ENCODE results near the gene TXNRD2. TPM values are rescaled to one million over a fixed set of nuclear protein-coding genes. Genes with fewer than 3 reads are reported as not detected.
"Not testable (repeated sequence)": the region's sequence is repeated elsewhere in the genome, so short reads cannot be mapped to it uniquely, and the experiment has no call there.

Gene TXNRD2
- total RNA-seq, 1 experiment from 2014 or later: 31.9 TPM

DNA sequence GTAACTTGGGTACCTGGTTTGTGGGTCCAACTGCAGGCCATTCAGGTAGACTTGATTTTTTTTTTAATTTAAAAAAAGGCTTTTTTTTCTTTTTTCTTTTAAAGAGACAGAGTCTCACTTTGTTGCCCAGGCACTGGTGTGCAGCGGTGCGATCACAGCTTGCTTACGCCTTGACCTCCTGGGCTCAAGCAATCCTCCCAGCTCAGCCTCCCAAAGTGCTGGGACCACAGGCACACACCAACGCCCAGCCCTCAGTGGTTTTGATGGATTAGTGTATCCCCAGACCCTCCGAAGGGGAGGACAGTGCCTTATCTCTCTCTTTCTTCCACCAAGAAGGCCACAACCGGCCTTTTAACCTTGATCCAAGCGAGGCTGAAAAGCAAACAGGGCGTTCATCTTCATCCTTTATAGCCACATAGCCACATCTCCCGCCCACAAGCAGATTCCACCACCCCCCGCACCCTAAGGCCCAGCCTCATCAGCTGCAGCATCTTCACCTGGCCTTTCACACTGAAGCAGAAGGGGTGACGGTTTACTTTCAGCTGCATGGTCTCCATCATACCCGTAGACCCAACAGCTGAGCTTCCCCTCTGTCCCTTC, 17.6 kb downstream of the TXNRD2 start:
- no peak for DNase-seq (ENCODE audit: low read depth)

GRCh38 chr22:19921544-19922081, 20.0 kb downstream of the TXNRD2 start:
- DNase-seq (ENCODE audit: low read depth): no peak

- DNase-seq (ENCODE audit: low read depth): no peak
Observed at GRCh38 chr22:19919701-19920363, 21.8 kb downstream of the TXNRD2 start.

GRCh38 chr22:19918332-19919106, 23.1 kb downstream of the TXNRD2 start:
- no peak for DNase-seq (ENCODE audit: low read depth)

DNA sequence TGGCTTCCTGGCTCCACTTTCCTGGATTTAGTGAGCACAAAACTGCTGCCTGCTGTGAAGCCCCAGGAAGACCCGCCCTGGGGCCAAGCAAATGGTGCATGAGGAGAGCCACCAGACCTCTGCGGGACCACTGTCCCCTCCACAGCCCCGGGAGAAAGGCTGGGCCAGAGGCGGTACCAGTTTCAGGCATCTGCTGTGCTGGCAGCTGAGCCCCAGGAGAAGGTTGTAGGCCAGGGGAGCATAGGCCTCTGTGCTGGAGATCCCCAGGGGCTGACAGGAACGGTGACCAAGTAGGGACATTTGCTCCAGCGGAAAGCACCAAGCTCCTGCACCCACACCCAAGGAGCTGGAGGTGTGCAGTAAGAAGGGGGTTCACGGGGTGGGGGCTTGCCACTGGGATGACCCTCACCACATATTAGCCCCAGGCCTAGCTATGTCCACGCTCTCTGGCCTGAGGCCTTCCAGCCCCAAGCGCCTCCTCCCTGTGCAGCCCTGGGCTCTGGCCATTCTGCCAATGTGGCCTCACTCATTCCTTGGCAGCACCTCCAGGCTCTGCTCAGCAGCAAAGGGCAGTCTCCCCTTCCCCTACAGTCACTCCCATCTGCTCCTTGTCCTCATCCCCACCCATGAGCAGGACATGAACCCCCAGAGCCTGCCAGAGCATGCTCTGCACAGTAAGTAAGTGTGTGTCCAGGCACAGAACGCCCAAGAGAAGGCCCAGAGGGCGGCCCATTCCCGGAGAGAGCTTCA, 24.1 kb downstream of the TXNRD2 start:
- DNase-seq (ENCODE audit: low read depth): no peak

- DNase-seq (ENCODE audit: low read depth): no peak
Observed at GRCh38 chr22:19916941-19917340, 24.7 kb downstream of the TXNRD2 start.

GRCh38 chr22:19916006-19916405, 25.6 kb downstream of the TXNRD2 start:
- no peak for DNase-seq (ENCODE audit: low read depth)

- DNase-seq (ENCODE audit: low read depth): no peak
Observed at GRCh38 chr22:19915287-19915954, 26.2 kb downstream of the TXNRD2 start.

DNA sequence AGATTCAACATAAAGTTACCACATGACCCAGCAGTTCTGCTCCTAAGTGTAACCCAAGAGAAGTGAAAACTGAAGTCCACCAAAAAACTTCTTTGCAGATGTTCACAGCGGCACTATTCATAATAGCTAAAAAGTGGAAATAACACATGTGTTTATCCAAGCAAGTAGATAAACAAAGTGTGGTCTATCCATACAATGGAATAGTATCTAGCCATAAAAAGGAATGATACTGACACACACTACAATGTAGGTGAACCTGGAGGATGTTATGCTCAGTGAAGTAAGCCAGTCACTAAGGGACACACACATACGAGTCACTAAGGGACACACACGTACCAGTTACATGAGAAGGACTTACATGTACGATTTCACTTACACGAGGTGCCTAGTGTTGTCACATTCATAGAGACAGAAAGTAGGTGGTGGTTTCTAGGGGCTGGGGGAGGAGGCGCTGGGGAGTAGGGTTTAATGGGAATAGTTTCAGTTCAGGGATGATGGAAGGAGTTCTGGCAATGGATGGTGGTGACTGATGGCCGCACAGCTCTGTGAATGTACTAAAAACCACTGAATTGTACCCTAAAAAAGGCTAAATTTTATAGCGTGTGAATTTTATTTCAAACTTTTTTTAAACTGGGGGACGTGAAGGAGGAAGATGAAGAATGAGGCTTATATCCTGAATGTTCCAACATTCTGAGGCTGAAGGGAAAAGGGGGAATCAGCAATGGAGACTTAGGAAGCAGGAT, 27.2 kb downstream of the TXNRD2 start:
- no peak for DNase-seq (ENCODE audit: low read depth)

DNA sequence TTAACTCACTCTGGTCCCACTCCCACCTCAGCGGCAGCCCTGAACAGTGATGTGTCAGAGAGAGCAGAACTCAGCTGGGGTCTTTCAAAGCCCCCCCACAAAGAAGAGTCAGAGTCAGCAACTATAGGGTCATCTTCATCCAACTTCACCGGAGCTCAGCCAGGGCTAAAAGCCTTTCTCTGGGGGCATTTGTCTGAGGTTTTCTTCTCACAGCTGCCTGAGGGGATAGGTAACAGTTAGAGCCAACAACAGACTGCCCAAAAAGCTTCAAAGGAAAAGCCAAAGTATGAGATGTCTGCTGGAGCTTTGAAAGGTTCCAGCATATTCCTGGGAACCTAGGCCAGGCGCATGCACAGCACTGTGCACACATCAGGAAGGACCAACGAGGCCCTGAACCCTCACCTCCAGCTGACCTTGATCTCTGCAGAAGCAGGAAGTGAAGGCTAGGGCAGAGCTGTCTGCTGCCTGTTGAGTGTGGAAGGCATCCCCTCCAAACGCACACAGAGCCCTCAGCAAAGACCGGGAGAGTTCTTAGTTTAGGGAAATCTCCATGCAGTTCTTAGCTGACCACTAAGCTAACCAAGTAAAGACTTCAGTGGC, 28.2 kb downstream of the TXNRD2 start:
- DNase-seq (ENCODE audit: low read depth): no peak

GRCh38 chr22:19912271-19912999, 29.2 kb downstream of the TXNRD2 start:
- DNase-seq (ENCODE audit: low read depth): no peak

GRCh38 chr22:19911540-19912270, 29.9 kb downstream of the TXNRD2 start:
- no peak for DNase-seq (ENCODE audit: low read depth)

DNA sequence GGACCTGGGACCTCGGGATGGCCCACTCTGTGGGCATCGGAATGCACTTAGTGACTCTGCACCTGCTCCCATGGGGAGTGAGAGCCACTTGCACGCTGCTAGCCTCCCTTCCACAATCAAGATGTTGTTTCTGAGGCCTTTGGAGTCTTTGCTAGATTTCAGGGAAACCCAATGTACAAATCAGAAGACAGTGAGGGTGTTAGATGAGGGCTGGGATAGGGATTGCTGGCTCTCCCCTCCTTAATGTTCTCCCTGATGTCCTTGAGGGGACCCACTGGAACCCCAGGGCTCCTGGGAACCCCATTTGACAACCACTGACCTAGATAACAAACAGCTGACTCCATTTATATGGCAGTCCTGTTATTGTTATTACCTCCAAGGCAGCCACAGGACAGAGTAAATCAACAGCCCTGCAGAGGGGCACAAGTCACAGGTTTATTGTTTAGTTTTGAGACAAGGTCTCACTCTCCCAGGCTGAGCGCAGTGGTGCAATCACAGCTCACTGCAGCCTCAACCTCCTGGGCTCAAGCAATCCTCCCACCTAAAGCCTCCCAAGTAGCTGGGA, 31.4 kb downstream of the TXNRD2 start:
- DNase-seq (ENCODE audit: low read depth): no peak

DNA sequence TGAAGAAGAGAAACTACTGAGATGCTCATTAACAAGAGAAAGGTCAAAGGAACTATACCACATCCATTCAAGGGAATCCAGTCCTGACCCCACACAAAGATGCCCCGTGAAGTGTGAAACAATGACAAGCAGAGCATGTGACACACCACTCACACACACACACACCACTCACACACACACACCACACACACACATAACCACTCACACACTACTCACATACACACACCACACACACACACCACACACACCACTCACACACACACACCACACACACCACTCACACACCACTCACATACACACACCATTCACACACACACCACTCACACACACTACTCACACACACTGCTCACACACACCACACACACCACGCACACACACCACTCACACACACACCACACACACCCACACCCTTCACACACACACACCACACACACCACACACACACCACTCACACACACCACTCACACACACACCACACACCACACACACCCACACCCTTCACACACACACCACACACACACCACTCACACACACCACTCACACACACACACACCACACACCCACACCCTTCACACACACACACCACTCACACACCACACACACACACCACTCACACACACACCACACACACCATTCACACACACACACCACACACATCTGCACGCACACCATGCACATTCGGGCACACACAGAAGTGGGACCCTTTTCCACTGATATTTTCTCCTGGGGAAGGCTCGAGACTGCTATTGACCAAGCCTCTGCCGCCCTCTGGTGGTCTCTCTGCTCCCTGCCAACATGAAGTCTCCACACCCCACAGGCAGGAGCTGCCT, 32.1 kb downstream of the TXNRD2 start:
- DNase-seq (ENCODE audit: low read depth): peak; percentile 79

GRCh38 chr22:19907902-19908301, 33.7 kb downstream of the TXNRD2 start:
- DNase-seq (ENCODE audit: low read depth): not testable (repeated sequence)

DNA sequence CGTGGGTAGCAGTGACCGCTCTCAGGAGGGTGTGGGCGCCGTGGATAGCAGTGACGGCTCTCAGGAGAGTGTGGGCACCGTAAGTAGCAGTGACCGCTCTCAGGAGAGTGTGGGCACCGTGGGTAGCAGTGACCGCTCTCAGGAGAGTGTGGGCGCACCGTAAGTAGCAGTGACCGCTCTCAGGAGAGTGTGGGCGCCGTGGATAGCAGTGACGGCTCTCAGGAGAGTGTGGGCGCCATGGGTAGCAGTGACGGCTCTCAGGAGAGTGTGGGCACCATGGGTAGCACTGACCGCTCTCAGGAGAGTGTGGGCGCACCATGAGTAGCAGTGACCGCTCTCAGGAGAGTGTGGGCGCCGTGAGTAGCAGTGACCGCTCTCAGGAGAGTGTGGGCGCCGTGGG, 34.8 kb downstream of the TXNRD2 start:
- DNase-seq (ENCODE audit: low read depth): not testable (repeated sequence)
